Fibroblast of lung (primary cell): ENCODE data around the gene PAPLN.

Experiments
- EZH2 ChIP-seq: IDR thresholded peaks from 2 replicates; pipeline ENCODE4 v1.5.1; 2012; ENCODE audit warnings: low read length, control low read depth, mild to moderate bottlenecking; ENCODE audit errors: missing control alignments
- TF ChIP-seq, protein P1 (sequence below), 2 donors: IDR thresholded peaks in 1 of 2; conservative IDR thresholded peaks in 1 of 2; 1 replicate in 1 of 2; 2 replicates in 1 of 2; pipeline ENCODE4 v1.5.1; 2011 to 2012; ENCODE audit warnings: low read length in 2 of 2, control low read depth in 1 of 2, inconsistent platforms in 1 of 2, low read depth in 1 of 2, mild to moderate bottlenecking in 1 of 2

DNA sequence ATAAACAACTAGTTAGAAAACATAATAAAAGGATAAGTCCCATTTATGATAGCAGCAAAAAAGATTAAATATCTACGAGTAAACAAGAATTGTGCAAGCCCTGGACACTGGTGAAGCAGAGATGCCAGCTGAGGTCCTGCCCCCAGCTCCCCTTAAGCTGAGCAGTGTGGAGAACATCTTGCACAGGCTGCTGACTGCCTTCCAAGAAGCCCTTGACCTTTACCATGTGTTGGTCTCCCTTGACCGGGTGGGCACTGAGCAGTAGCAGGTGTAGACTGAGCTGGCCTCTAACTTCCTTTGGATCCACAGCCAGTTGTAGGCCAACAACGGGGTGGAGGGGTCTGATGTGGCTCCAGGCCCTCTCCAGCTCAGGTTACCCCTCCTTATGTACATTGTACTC lies 47.7 kb upstream of the PAPLN start:
- TF ChIP-seq, protein P1, sequence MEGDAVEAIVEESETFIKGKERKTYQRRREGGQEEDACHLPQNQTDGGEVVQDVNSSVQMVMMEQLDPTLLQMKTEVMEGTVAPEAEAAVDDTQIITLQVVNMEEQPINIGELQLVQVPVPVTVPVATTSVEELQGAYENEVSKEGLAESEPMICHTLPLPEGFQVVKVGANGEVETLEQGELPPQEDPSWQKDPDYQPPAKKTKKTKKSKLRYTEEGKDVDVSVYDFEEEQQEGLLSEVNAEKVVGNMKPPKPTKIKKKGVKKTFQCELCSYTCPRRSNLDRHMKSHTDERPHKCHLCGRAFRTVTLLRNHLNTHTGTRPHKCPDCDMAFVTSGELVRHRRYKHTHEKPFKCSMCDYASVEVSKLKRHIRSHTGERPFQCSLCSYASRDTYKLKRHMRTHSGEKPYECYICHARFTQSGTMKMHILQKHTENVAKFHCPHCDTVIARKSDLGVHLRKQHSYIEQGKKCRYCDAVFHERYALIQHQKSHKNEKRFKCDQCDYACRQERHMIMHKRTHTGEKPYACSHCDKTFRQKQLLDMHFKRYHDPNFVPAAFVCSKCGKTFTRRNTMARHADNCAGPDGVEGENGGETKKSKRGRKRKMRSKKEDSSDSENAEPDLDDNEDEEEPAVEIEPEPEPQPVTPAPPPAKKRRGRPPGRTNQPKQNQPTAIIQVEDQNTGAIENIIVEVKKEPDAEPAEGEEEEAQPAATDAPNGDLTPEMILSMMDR (conservative IDR thresholded peaks at IDR 0.05 in 1 of 2, IDR thresholded peaks at IDR 0.05 in 1 of 2; ENCODE audit: low read depth in 1 of 2, low read length in 2 of 2): no peak
- TF ChIP-seq EZH2: no peak
